Activated T-cell treated with anti-CD3 and anti-CD28 coated beads for 24 hours (primary cell): Measurements from ENCODE around the gene DOCK3.
A peak's percentile ranks its signal among the peaks of the same experiment; 100 is the strongest.

Experiments used
- DNase-seq: peaks from one replicate; pipeline ENCODE4 v3.0.0-alpha.2; 2020; ENCODE audit warnings: low read depth

Gene DOCK3

GRCh38 chr3:50674349-50675178, at the start of gene DOCK3:
TSS of gene DOCK3 (plus strand) at chr3:50674927. CDS start at chr3:50675264, 337 bp downstream.
- DNase-seq: peak; percentile 48

GRCh38 chr3:50625231-50626182, 49.2 kb upstream of the DOCK3 start:
- DNase-seq: no peak

- DNase-seq: no peak
Observed at GRCh38 chr3:50626401-50626800, 48.3 kb upstream of the DOCK3 start.

- DNase-seq: no peak
Observed at GRCh38 chr3:50627407-50628051, 47.2 kb upstream of the DOCK3 start.

GRCh38 chr3:50628601-50629000, 46.1 kb upstream of the DOCK3 start:
- no peak for DNase-seq

- DNase-seq: no peak
Observed at GRCh38 chr3:50630394-50630793, 44.3 kb upstream of the DOCK3 start.

- no peak for DNase-seq
Observed at GRCh38 chr3:50630877-50631276, 43.9 kb upstream of the DOCK3 start.

- DNase-seq: no peak
Observed at GRCh38 chr3:50632450-50632849, 42.3 kb upstream of the DOCK3 start.

- DNase-seq: no peak
Observed at GRCh38 chr3:50633230-50633790, 41.4 kb upstream of the DOCK3 start.

- DNase-seq: no peak
Observed at GRCh38 chr3:50635066-50635465, 39.7 kb upstream of the DOCK3 start.

- no peak for DNase-seq
Observed at GRCh38 chr3:50637011-50637410, 37.7 kb upstream of the DOCK3 start.

GRCh38 chr3:50637945-50638344, 36.8 kb upstream of the DOCK3 start:
- DNase-seq: no peak

- DNase-seq: no peak
Observed at GRCh38 chr3:50639055-50639494, 35.7 kb upstream of the DOCK3 start.

- no peak for DNase-seq
Observed at GRCh38 chr3:50642382-50642781, 32.3 kb upstream of the DOCK3 start.

GRCh38 chr3:50644561-50644960, 30.2 kb upstream of the DOCK3 start:
- no peak for DNase-seq

- no peak for DNase-seq
Observed at GRCh38 chr3:50645378-50645777, 29.3 kb upstream of the DOCK3 start.

- DNase-seq: no peak
Observed at GRCh38 chr3:50648313-50648712, 26.4 kb upstream of the DOCK3 start.

- no peak for DNase-seq
Observed at GRCh38 chr3:50648944-50649343, 25.8 kb upstream of the DOCK3 start.

- DNase-seq: no peak
Observed at GRCh38 chr3:50649451-50649931, 25.2 kb upstream of the DOCK3 start.

GRCh38 chr3:50650018-50650417, 24.7 kb upstream of the DOCK3 start:
- no peak for DNase-seq

GRCh38 chr3:50651445-50651844, 23.3 kb upstream of the DOCK3 start:
- no peak for DNase-seq
